ENCODE results near the gene TLX2. TPM values are rescaled to one million over a fixed set of nuclear protein-coding genes. Genes with fewer than 3 reads are reported as not detected.

TLX2 gene
- total and polyA plus RNA-seq, 2 of the 13 experiments (the other 11 are each of a cell fraction or from before 2014, with no cell fraction given) = 0.05 to 0.20 TPM

GRCh38 chr2:74472086-74472944, 41.9 kb upstream of the TLX2 start, which contains the start of gene MRPL53 (continued):
- TF ChIP-seq, protein P1, sequence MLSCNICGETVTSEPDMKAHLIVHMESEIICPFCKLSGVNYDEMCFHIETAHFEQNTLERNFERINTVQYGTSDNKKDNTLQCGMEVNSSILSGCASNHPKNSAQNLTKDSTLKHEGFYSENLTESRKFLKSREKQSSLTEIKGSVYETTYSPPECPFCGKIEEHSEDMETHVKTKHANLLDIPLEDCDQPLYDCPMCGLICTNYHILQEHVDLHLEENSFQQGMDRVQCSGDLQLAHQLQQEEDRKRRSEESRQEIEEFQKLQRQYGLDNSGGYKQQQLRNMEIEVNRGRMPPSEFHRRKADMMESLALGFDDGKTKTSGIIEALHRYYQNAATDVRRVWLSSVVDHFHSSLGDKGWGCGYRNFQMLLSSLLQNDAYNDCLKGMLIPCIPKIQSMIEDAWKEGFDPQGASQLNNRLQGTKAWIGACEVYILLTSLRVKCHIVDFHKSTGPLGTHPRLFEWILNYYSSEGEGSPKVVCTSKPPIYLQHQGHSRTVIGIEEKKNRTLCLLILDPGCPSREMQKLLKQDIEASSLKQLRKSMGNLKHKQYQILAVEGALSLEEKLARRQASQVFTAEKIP (CRISPR knock-in tag; IDR thresholded peaks at IDR 0.05; ENCODE audit: borderline replicate concordance) = no peak
- TF ChIP-seq, protein P2, sequence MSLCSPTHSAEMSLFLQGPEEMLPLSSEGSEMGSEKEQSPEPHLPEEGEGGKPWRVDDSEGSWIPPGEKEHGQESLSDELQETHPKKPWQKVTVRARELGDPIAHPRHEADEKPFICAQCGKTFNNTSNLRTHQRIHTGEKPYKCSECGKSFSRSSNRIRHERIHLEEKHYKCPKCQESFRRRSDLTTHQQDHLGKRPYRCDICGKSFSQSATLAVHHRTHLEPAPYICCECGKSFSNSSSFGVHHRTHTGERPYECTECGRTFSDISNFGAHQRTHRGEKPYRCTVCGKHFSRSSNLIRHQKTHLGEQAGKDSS (CRISPR knock-in tag; IDR thresholded peaks at IDR 0.05; ENCODE audit: borderline replicate concordance, low read depth) = peak; percentile 91; the same call in 1 of the 2 replicates
- TF ChIP-seq, protein P3, sequence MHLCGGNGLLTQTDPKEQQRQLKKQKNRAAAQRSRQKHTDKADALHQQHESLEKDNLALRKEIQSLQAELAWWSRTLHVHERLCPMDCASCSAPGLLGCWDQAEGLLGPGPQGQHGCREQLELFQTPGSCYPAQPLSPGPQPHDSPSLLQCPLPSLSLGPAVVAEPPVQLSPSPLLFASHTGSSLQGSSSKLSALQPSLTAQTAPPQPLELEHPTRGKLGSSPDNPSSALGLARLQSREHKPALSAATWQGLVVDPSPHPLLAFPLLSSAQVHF (CRISPR knock-in tag; IDR thresholded peaks at IDR 0.05) = no peak; the same call in 1 of the 2 replicates
- TF ChIP-seq YEATS2 (CRISPR knock-in tag; IDR thresholded peaks at IDR 0.05; ENCODE audit: borderline replicate concordance) (peak; percentile 90; the same call in 1 of the 2 replicates), SOX5 (CRISPR knock-in tag; IDR thresholded peaks at IDR 0.05; ENCODE audit: borderline replicate concordance) (0 out of 2 replicates have a peak, but pooled peaks have one; percentile 44), ATF5 (CRISPR knock-in tag; IDR thresholded peaks at IDR 0.05; ENCODE audit: low read depth) (peak; percentile 97), MAF1 (CRISPR knock-in tag; IDR thresholded peaks at IDR 0.05; ENCODE audit: borderline replicate concordance) (peak; percentile 94), NFE2L2 (IDR thresholded peaks at IDR 0.05; ENCODE audit: low read length) (no peak), ZNF614 (CRISPR knock-in tag; IDR thresholded peaks at IDR 0.05; ENCODE audit: borderline replicate concordance) (peak; percentile 98)
- TF ChIP-seq, protein P4, sequence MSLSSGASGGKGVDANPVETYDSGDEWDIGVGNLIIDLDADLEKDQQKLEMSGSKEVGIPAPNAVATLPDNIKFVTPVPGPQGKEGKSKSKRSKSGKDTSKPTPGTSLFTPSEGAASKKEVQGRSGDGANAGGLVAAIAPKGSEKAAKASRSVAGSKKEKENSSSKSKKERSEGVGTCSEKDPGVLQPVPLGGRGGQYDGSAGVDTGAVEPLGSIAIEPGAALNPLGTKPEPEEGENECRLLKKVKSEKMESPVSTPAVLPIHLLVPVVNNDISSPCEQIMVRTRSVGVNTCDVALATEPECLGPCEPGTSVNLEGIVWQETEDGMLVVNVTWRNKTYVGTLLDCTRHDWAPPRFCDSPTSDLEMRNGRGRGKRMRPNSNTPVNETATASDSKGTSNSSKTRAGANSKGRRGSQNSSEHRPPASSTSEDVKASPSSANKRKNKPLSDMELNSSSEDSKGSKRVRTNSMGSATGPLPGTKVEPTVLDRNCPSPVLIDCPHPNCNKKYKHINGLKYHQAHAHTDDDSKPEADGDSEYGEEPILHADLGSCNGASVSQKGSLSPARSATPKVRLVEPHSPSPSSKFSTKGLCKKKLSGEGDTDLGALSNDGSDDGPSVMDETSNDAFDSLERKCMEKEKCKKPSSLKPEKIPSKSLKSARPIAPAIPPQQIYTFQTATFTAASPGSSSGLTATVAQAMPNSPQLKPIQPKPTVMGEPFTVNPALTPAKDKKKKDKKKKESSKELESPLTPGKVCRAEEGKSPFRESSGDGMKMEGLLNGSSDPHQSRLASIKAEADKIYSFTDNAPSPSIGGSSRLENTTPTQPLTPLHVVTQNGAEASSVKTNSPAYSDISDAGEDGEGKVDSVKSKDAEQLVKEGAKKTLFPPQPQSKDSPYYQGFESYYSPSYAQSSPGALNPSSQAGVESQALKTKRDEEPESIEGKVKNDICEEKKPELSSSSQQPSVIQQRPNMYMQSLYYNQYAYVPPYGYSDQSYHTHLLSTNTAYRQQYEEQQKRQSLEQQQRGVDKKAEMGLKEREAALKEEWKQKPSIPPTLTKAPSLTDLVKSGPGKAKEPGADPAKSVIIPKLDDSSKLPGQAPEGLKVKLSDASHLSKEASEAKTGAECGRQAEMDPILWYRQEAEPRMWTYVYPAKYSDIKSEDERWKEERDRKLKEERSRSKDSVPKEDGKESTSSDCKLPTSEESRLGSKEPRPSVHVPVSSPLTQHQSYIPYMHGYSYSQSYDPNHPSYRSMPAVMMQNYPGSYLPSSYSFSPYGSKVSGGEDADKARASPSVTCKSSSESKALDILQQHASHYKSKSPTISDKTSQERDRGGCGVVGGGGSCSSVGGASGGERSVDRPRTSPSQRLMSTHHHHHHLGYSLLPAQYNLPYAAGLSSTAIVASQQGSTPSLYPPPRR (CRISPR knock-in tag; IDR thresholded peaks at IDR 0.05; ENCODE audit: borderline replicate concordance) = peak; percentile 83
- TF ChIP-seq, protein P5, sequence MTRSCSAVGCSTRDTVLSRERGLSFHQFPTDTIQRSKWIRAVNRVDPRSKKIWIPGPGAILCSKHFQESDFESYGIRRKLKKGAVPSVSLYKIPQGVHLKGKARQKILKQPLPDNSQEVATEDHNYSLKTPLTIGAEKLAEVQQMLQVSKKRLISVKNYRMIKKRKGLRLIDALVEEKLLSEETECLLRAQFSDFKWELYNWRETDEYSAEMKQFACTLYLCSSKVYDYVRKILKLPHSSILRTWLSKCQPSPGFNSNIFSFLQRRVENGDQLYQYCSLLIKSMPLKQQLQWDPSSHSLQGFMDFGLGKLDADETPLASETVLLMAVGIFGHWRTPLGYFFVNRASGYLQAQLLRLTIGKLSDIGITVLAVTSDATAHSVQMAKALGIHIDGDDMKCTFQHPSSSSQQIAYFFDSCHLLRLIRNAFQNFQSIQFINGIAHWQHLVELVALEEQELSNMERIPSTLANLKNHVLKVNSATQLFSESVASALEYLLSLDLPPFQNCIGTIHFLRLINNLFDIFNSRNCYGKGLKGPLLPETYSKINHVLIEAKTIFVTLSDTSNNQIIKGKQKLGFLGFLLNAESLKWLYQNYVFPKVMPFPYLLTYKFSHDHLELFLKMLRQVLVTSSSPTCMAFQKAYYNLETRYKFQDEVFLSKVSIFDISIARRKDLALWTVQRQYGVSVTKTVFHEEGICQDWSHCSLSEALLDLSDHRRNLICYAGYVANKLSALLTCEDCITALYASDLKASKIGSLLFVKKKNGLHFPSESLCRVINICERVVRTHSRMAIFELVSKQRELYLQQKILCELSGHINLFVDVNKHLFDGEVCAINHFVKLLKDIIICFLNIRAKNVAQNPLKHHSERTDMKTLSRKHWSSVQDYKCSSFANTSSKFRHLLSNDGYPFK (CRISPR knock-in tag; IDR thresholded peaks at IDR 0.05; ENCODE audit: borderline replicate concordance) = peak; percentile 96
- TF ChIP-seq, protein P6, sequence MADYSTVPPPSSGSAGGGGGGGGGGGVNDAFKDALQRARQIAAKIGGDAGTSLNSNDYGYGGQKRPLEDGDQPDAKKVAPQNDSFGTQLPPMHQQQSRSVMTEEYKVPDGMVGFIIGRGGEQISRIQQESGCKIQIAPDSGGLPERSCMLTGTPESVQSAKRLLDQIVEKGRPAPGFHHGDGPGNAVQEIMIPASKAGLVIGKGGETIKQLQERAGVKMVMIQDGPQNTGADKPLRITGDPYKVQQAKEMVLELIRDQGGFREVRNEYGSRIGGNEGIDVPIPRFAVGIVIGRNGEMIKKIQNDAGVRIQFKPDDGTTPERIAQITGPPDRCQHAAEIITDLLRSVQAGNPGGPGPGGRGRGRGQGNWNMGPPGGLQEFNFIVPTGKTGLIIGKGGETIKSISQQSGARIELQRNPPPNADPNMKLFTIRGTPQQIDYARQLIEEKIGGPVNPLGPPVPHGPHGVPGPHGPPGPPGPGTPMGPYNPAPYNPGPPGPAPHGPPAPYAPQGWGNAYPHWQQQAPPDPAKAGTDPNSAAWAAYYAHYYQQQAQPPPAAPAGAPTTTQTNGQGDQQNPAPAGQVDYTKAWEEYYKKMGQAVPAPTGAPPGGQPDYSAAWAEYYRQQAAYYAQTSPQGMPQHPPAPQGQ (CRISPR knock-in tag; IDR thresholded peaks at IDR 0.05; ENCODE audit: borderline replicate concordance) = peak; percentile 99

All from HepG2 (cell line).